HL-60 (cell line): ENCODE measurements around the gene EYA2.

ENCODE experiments used
- CTCF ChIP-seq: IDR thresholded peaks from one replicate; pipeline ENCODE4 v1.5.1; 2011; ENCODE audit warnings: low read length, control low read depth, inconsistent platforms; ENCODE audit not compliant: insufficient read depth
- SPI1 ChIP-seq: IDR thresholded peaks from 2 replicates; pipeline ENCODE4 v1.6.1; 2012; ENCODE audit warnings: low read depth, mild to moderate bottlenecking, borderline replicate concordance

GRCh38 chr20:46916258-46916603 lies 21.6 kb downstream of the EYA2 start:
- TF ChIP-seq SPI1 = no peak
- TF ChIP-seq CTCF = no peak
